Stimulated activated CD4-positive, alpha-beta T cell treated with anti-CD3 and anti-CD28 coated beads, Interleukin-12 subunit alpha, Interleukin-12 subunit beta, amount 100 ng/mL, for 24 hours (primary cell): ENCODE data around the gene ITPR2.
"Not testable (repeated sequence)": the region's sequence is repeated elsewhere in the genome, so short reads cannot be mapped to it uniquely, and the experiment has no call there.

Source experiments
- DNase-seq, 2 experiments: peaks; one replicate each; pipeline ENCODE4 v3.0.0-alpha.2; 2020; ENCODE audit warnings: low read depth in 2 of 2

The ITPR2 gene

DNA sequence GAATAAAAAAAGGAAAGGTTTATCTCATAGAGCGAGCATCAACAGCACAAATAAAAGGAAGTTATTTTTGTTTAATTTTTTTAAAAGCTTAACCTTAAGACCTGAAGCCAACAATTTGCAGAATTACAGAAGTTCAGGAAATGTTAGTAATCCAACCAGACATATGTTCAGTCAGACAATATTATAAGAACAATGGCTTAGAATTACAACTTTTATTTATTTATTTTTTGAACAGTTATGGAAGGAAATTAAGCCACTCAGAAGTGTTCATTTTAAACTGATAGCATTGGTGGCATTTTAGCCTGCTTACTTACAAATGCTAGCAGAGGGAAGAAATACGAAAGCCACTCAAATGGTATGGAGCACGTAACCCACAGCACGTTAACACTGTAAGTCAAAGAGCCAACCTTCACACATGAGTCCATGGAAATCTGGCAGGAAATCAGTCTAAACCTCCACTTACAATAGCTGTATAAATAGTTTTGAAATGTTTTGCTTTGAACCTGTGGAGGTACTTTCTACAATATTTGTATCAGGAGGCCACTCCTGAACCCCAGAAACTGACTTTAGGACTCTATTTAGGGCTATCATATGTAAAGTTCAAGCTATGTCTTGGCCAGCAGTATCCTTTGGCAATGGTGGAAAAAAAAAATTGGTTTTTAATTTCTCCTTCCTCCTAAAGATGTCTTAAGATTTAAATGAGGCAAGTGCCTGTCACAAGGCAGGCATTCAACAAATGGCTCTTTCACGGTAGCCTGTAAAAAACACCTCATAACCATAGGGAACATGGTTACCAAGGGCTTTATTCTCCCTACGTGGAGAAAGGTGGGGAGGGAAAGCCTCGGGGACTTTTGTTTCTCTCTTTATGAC lies 102.3 kb downstream of the ITPR2 start:
- no peak for DNase-seq

DNA sequence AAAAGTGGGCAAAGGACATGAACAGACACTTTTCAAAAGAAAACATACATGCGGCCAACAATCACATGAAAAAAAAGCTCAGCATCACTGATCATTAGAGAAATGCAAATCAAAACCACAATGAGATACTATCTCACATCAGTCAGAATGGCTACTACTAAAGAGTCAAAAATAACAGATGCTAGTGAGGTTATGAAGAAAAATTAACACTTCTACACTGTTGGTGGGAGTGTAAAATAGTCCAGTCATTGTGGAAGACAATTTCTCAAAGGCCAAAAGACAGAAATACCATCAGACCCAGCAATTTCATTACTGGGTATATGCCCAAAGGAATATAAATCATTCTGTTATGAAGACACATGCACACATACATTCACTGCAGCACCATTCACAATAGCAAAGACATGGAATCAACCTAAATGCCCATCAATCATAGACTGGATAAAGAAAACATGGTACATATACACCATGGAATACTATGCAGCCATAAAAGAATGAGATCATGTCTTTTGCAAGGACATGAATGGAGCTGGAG lies 103.8 kb downstream of the ITPR2 start:
- not testable (repeated sequence) for DNase-seq

DNA sequence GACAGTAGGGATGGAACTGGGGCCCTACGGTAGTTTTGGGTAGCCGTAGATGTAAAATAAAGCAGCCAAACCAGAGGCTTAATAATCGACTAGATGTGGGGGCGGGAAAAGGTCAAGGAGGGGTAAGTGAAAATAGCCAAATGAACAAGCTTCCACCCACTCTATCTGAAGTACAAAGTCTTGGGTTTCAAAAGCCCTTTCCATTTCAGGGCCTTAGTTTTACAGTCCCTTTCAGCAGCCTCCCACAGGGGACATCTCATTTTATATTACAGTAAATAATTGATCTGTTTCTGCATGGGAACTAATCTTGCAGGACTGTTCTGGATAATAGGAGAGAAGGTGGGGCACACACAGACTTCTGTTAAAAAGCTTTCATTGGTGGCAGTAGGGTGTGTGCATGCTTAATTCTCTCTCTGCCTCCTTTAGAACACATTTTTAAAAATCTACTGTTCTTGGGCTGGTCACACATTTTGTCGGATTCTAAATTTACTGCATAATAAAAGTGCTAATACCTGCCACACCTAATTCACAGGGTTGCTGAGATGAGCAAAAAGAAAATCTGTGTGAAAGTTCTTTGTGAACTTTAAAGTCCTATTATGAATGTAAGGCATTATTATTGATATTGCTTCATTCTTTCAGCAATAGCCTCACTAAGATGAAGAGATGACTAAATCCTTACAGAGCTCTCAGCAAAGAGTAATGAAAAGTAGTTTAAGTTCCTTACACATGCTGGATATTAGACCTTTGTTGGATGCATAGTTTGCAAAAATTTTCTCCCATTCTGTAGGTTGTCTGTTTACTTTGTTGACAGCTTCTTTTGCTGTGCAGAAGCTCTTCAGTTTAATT lies 104.6 kb downstream of the ITPR2 start:
- DNase-seq, result no peak

DNA sequence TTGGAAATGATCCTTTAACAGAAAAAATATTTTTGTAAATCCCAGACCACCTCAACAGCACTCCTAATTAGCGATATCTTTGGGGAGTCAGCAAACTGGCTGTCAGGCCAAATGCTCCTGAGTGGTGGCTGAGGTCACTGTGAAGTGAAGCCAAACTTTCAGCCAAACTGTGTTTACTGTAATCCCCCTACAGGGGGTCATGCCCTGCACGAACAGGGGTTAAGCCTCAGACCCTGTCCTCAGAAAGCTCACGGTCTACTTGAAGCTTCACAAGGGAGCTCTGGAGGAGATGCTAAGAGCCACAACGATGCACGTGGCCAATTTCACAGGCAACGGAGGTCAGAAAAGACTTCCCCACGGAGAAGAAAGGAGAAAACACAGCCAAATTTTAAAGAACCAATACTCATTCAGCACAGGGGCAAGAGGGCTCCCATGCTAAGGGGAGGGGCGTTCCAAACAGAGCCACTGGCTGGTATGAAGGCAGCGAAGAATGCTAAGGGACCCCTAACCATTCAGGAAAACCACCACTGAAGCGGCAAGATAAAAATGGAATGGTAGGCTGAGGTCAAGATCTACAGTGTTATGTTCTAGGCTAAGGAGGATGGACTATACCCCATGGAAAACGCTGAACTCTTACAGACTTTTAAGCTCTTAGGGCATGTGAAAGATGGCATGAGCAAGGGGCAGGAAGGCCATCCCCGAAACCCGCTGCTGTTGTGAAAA lies 105.4 kb downstream of the ITPR2 start:
- DNase-seq, result no peak

DNA sequence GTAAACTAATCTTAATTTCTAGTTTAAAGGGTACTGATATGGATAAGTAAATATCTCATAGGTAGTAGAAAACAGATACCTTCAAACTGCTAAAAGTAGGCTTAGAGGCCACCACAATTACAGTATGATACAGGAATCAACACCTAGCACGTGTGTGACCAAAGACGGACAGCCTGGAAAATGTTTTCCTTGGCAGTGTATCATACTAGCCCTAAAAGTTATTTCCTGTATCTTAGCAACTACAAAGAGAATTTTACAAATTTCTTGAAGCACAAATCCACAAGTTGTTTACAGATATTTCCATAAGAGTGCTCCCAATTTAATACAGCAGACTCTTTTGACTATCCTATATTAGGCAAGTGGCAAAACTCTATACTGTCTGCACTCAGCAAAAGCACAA lies 106.0 kb downstream of the ITPR2 start:
- no peak for DNase-seq

DNA sequence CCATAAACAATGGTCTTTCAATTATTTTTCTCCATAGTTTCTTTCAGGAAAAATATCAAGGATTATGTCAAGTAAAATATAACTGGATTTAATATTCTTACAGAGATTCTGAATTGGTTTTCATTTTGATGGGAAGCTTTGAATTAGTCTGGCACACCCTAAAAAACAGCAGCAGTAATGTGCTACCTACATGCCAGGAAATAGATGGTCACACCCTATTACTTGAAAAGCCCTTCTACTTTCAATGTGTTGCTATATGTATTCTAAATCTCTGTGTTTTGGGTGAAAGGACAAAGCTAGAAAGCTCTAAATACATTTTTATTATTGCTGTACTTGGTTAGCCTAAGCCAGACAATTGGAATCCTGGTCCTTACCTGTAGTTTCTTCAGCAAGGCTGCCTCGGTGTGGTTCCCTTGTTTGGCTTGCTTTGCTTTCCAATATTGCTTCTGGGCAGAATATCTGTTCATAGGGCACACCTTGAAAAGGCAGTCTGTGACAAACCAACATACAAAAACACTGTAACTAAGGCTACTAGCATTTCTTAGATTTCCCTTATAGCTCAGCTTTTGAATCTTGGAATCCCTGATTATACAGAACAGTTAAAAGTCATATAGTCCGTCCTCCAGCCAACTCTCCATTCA lies 107.6 kb downstream of the ITPR2 start:
- DNase-seq, result no peak

DNA sequence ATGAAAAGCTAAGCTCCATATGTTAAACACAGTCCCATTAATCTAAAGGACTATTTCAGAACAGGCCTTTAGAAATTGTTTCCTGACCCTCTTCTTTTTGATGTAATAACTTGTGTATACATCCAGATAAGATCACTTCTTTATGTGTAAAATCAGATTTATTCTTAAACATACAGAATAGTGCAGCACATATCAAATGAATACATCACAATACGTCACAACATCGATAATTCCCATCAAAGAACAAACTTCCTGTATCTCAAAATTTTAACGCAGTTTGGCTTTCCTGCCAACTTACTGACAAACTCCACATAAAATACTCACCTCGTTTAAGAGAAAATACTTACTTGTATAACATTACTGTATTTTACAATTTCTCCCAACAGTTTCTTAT lies 108.7 kb downstream of the ITPR2 start:
- no peak for DNase-seq

DNA sequence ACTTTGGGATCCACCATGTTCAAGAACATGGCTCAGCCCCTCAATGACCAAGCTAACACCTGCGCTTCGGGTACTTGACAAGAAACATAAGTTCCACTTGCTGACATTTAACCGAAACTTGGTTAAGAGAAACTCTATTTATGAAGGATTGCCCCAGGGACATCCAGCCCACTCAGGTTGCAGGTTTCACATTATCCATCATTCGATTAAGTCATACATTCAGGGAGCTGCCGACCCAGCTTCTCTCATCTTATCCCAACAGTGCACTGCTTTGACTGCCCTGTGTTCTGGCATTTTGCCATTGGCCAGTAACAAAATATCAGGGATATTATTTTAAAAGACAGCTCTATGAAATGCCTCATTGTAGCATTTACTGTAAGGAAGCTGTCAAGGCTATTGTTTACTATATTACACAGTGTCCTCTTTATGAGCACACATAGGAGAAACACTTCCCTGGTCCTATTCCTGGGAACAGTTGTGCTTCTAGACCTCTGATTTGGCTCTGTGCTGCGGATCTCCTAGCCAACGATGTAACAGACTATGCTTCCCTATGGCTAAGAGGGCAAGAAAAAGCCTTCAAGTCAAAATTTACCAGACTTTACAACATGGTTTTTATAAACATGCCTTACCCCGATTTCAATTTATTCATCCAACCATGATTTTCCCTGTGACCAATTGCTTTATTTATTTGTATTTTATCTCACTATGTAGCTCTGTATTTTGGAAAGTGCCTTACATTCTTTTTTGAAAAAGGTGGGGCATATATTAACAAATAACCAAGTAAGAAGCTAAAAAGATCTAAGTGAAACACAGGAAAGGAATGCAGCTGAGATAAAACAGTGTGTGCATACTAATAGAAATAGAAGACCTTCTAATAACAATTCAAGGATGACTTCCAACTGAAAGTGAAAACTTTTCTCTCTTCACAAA lies 109.3 kb downstream of the ITPR2 start:
- DNase-seq, result no peak

DNA sequence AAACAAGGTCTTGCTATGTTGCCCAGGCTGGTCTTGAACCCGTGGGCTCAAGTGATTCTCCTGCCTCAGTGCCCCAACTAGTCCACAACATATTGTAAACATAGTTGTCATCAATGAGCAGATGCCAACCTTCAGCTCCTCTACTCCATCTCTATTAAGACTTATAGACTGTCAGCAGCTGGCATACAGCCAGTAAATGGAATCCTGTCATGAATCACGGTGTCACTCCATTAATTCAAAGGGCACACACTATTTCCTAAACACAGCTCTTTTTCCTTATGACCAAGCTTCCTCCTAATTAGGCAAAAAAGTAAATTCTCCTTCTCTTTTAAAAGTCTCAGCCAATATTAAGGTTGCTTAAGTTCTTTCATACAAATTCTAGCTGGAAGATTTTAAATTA lies 111.2 kb downstream of the ITPR2 start:
- no peak for DNase-seq

DNA sequence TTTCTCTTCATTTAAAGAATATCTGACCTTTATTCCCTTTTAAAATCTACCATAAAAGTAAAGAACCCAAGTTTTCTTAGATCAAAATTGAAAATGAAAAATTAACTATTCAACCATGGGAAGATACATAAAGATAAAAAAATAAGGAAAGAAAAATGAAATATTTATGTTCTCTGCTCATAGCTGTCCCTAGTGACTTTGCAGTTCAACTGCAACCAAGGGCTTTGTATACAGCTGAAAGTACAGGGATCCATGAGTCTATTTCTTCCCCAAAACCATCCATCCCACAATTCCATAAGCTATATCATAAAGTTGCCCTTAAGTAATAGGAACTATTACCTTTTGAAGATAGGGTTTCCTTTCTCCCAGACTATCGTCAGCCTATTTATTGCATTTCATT lies 113.1 kb downstream of the ITPR2 start:
- DNase-seq, result no peak

DNA sequence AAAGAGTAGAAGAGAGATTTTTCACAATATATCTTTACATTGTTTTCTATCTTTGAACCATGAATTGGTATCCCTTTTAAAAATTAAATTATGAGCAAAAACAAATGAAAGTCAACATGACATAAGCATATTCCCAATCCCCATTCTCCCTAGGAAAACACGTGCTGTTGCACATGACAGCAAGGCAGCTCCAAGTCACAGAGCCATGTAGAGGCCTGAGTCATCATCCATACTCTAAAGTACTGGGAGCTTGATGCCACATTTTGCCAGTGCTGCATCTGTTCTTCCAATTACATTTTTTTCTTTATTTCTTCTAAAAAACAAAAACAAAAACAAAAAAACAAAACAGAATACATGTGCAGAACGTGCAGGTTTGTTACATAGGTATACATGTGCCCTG lies 115.2 kb downstream of the ITPR2 start:
- no peak for DNase-seq

DNA sequence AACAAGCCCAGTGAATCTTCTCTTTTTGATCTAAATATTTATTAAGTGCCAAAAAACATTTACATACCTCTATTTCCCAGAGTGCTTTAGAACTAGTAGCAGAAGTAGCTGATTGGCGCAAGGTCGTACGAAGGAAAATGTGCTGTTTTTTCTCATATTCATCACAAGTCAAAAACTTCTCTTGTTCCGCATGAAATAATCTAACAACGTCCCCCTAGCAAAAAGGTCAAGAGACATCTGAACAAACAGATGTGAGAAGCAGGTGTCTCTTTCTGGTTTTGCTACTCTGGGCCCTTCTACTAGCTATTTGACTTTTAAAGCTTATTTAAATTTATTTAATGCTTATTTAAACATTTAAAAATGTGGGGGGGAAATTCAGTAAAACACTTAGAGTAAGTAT lies 117.8 kb downstream of the ITPR2 start:
- DNase-seq, result no peak

DNA sequence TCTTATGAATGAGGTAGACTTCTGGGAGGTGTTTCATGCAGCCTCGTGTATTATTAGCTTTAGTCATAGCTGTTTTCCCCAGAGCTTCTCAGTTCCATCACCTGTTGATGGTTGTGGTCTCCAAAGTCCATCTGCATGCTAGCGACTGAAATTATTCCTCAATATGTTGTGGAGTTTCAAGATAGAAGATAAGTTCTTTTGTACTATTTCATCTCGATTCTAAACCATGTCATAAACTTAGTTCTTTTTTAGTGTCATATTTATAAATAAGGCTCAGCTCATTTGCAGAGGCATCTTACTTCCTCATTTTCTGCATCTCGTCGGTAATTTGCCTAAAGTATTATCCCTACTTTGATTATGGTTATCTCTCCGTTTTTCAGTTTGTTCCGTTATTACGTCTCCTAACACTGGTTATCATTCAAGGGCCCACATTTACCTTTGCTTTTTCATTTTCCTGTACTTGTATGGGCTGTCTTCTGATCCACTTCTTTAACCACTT lies 119.1 kb downstream of the ITPR2 start:
- DNase-seq, result no peak

DNA sequence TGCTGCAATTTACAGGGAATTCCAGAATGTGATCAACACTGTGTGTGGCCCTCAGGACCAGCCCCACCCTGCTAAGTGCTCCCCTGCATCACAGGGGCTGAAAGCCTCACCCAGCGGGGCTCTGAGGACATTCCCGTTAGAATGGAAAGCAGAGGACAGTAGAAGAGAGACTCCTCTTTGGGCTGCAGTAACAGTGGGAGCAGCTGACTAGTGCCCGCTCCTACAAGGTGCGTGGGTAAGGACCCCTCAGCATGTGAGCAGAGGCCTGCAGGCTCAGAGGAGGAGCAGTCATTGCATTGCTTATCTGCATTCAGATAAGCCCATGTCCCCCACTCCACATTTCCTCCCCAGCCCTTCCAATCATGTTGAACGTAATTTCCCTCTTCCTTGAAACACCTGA lies 120.1 kb downstream of the ITPR2 start:
- no peak for DNase-seq

DNA sequence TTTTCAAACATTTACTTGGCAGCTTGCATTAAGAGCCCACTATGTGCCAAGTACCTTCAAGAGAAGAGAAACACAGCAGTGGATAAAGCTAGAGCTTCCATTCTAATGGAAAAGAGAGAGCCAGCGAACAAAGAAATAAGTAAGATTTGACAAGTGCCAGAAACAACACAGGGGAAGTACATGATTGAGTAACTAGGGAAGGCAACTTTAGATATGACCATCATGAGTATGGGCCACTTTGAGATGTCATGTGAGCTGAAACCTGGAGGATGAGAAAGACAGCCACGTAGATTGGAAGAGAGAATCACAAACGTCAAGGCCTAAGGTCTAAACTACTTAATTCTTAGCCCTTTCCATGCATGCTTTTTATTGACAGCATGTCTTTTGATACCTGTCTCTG lies 121.4 kb downstream of the ITPR2 start:
- DNase-seq, result no peak

DNA sequence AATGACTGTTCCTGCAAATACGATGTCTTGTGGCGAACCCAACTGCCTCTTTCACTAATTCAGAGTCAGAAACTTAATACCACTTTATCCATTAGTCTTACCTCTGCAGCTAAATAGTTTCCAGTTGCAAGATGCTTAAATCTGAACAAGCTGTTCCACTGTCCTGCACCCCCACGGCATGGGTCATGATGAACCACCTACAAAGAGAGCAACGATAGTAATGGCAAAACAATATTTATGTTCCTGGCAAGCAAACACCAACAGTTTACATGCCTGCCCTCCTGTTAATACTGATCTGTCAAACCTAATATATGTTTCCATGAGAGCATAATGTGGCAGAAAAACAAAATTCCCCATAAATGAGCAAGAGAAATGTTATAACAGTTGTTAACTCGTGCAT lies 121.9 kb downstream of the ITPR2 start:
- no peak for DNase-seq

DNA sequence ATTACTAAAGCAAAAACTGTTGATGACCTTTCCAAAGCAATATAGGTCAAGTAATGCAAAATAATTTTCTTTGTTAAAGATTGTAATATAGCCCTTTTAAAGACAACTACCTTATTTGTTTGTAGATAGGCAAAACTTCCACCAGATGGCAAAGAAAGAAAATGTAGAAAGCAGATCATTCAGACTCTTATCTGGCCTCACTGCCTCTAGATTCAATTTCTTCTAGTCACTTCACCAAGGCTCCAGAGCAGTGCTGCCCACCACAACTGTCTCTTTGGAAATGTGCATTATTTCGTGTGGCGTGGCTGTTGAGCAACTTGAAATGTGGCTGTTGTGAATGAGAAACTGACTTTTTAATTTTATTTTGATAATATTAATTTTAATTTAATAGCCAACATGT lies 127.1 kb downstream of the ITPR2 start:
- DNase-seq, result no peak

DNA sequence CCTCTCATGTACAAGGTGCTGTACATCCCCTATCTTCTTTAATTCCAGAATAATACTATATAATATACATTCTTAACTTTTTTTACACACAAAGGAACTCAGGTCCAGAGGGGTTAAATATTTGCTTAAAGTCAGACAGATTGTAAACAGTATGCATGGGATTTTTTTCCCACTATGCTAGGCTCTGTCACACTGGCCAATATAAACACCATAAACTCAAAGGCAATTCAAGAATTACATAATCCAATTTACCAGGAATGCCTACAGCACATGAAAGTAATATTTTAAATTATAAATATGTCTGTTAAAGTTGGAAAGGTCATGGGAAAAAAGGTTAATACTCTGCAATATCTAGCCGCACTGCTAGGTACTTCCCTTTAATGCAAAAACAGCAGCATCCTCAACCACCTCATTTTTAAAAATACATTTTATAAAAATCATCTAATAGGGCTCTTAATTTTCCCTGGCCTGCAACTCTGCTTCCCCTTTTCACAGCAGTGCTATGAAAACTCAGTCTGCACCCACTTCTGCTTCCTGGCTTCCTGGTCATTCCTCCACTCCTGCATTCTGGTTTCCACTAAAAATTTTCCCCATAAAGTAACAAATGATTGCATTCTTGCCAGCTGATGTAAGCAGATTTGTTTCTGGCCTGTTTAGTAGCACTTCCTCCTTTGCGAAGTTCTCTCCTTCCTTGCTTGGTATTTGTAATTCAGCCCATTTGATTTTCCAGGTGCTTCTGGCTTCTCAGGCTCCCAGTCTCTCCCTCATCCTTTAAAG lies 128.1 kb downstream of the ITPR2 start:
- DNase-seq, result no peak

DNA sequence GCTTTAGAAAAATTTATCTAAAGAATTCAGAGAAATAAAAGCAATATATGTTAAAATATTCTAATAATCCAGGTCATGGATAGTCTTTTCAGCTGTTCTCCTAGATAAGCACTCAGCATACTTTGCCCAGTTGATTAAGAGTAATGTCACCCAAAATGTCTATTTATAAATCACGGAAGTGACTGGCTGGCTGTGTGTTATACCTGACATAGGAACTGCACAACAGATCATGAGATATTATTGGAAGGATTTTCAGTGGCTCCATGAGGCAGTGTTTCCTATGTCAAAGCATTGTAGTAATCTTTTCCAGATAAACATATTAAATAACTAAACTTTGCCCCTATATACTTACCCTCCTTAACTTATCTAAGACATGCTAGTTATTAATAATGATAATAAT lies 128.8 kb downstream of the ITPR2 start:
- DNase-seq, result no peak

DNA sequence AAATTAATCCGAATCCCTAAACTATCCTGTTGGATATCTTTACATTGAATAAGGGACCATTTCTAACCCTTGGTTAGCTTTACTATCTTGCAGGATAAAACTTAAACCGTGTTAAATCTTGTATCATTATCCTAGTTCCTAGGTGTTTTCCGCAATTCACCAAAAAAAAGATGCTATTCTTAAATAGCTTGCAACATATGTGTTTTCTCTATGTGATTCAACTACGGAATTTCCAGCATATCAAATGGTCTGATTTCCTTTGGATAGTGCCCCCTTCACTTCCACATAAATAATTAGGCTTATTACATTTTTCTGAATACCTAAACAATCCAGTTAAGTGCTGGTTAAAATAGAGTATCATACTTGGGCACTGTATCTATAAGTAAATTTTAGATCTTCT lies 130.3 kb downstream of the ITPR2 start:
- DNase-seq, result no peak
